HG03432 (cell line): ENCODE data around the gene AKAP17A.
"Not testable (repeated sequence)": the region's sequence is repeated elsewhere in the genome, so short reads cannot be mapped to it uniquely, and the experiment has no call there.

Source experiments
- ATAC-seq: cut with Tn5 transposase; IDR thresholded peaks from one replicate; pipeline ENCODE4 v1.9.1; 2021; ENCODE audit warnings: mild to moderate bottlenecking, moderate library complexity; ENCODE audit not compliant: unreplicated experiment

AKAP17A gene

GRCh38 chrX:1591102-1591862 is at the start of gene AKAP17A:
AKAP17A (plus strand) TSS chrX:1591604; CDS start chrX:1593463, 1,859 bp downstream.
- peak; percentile 90 for ATAC-seq

GRCh38 chrX:1542994-1543725 is 48.2 kb upstream of the AKAP17A start:
- no peak for ATAC-seq

GRCh38 chrX:1545776-1546408 is 45.5 kb upstream of the AKAP17A start:
- no peak for ATAC-seq

- ATAC-seq = no peak
These were observed 44.6 kb upstream of the AKAP17A start for GRCh38 chrX:1546691-1547251.

GRCh38 chrX:1551959-1552546 is 39.4 kb upstream of the AKAP17A start:
- ATAC-seq = no peak

- no peak for ATAC-seq
These were observed 36.8 kb upstream of the AKAP17A start for GRCh38 chrX:1554469-1555210.

- ATAC-seq = no peak
These were observed 36.0 kb upstream of the AKAP17A start for GRCh38 chrX:1555370-1555769.

- not testable (repeated sequence) for ATAC-seq
These were observed 34.0 kb upstream of the AKAP17A start for GRCh38 chrX:1557442-1557841.

GRCh38 chrX:1558761-1559468 is 32.5 kb upstream of the AKAP17A start:
- no peak for ATAC-seq

GRCh38 chrX:1561164-1561563 is 30.2 kb upstream of the AKAP17A start:
- ATAC-seq = no peak

- not testable (repeated sequence) for ATAC-seq
These were observed 27.3 kb upstream of the AKAP17A start for GRCh38 chrX:1564077-1564476.

- ATAC-seq = no peak
These were observed 26.4 kb upstream of the AKAP17A start for GRCh38 chrX:1564750-1565683.

- ATAC-seq = not testable (repeated sequence)
These were observed 17.2 kb upstream of the AKAP17A start for GRCh38 chrX:1574181-1574580.

GRCh38 chrX:1576201-1576992 is 15.0 kb upstream of the AKAP17A start:
- ATAC-seq = no peak

GRCh38 chrX:1577845-1578244 is 13.6 kb upstream of the AKAP17A start:
- ATAC-seq = no peak

- ATAC-seq = no peak
These were observed 12.8 kb upstream of the AKAP17A start for GRCh38 chrX:1578511-1579173.

- peak; percentile 41 for ATAC-seq
These were observed 10.3 kb upstream of the AKAP17A start for GRCh38 chrX:1581132-1581531.
